GM12878 (cell line): ENCODE data around the gene NAB1.
"Not testable (repeated sequence)": the region's sequence is repeated elsewhere in the genome, so short reads cannot be mapped to it uniquely, and the experiment has no call there.

Experiments used
- BCL3 ChIP-seq: IDR thresholded peaks from 2 replicates; pipeline ENCODE4 v1.6.1; 2011; ENCODE audit warnings: borderline replicate concordance, low read depth, mild to moderate bottlenecking, moderate library complexity, low read length; ENCODE audit not compliant: insufficient read depth, poor library complexity, severe bottlenecking
- CTCF ChIP-seq, 3 experiments: IDR thresholded peaks in 2 of 3; conservative IDR thresholded peaks in 1 of 3; 2 replicates each; pipeline ENCODE4 v1.5.1; 2011; ENCODE audit warnings: low read depth in 3 of 3, low read length in 3 of 3, mild to moderate bottlenecking in 3 of 3, control low read depth in 2 of 3, moderate library complexity in 2 of 3, inconsistent platforms in 1 of 3, mixed read lengths in 1 of 3; ENCODE audit not compliant: control insufficient read depth in 2 of 3, insufficient read depth in 1 of 3; ENCODE audit errors: extremely low read depth in 1 of 3
- EGR1 ChIP-seq, 2 experiments: IDR thresholded peaks; 1 replicate in 1 of 2; 2 replicates in 1 of 2; pipeline ENCODE4 v1.6.1; 2011 to 2012; ENCODE audit warnings: low read depth in 2 of 2, low read length in 2 of 2, borderline replicate concordance in 1 of 2, mild to moderate bottlenecking in 1 of 2, moderate library complexity in 1 of 2
- EP300 ChIP-seq, 2 experiments: fragments of 150-350 bp in 1 of 2; IDR thresholded peaks; 2 replicates each; pipeline ENCODE4 v1.6.1; 2011 to 2012; ENCODE audit warnings: low read depth in 2 of 2, low read length in 2 of 2, borderline replicate concordance in 1 of 2, improper control_type of control experiment in 1 of 2, inconsistent platforms in 1 of 2; ENCODE audit not compliant: control insufficient read depth in 1 of 2
- EZH2 ChIP-seq: IDR thresholded peaks from 2 replicates; pipeline ENCODE4 v1.6.1; 2012; ENCODE audit warnings: low read depth, mild to moderate bottlenecking, control low read depth, inconsistent platforms, low read length, borderline replicate concordance; ENCODE audit not compliant: control insufficient read depth
- KDM1A ChIP-seq: fragments of 200-600 bp; sonication (generic); IDR thresholded peaks from 2 replicates; pipeline ENCODE4 v1.6.1; 2016; ENCODE audit warnings: borderline replicate concordance
- NR2C1 ChIP-seq: fragments of 450-650 bp; IDR thresholded peaks from 2 replicates; pipeline ENCODE4 v1.6.1; 2017; ENCODE audit warnings: antibody characterized with exemption, mild to moderate bottlenecking, moderate library complexity
- POLR2A ChIP-seq: IDR thresholded peaks from 2 replicates; pipeline ENCODE4 v1.6.1; 2011; ENCODE audit warnings: low read depth, mild to moderate bottlenecking, low read length
- POLR2AphosphoS5 ChIP-seq: IDR thresholded peaks from 2 replicates; pipeline ENCODE4 v1.6.1; 2011; ENCODE audit warnings: mild to moderate bottlenecking, low read length, inconsistent platforms
- RELA ChIP-seq: fragments of 450-650 bp; IDR thresholded peaks from 2 replicates; pipeline ENCODE4 v1.8.0; 2014; ENCODE audit warnings: borderline replicate concordance; ENCODE audit not compliant: partially characterized antibody
- SIX5 ChIP-seq: IDR thresholded peaks from 2 replicates; pipeline ENCODE4 v1.6.1; 2011; ENCODE audit warnings: mild to moderate bottlenecking, low read depth, low read length, moderate library complexity; ENCODE audit not compliant: severe bottlenecking
- SKIL ChIP-seq: fragments of 450-650 bp; IDR thresholded peaks from 2 replicates; pipeline ENCODE4 v1.6.1; 2017; ENCODE audit warnings: mild to moderate bottlenecking, low read depth, inconsistent platforms; ENCODE audit not compliant: poor library complexity, severe bottlenecking
- STAT1 ChIP-seq: fragments of 450-650 bp; conservative IDR thresholded peaks from 2 replicates; pipeline ENCODE4 v1.6.1; 2014; ENCODE audit warnings: antibody characterized with exemption, mild to moderate bottlenecking
- USF1 ChIP-seq: IDR thresholded peaks from 2 replicates; pipeline ENCODE4 v1.6.1; 2011; ENCODE audit warnings: borderline replicate concordance, low read depth, mild to moderate bottlenecking, moderate library complexity, mixed read lengths, low read length; ENCODE audit not compliant: insufficient read depth; ENCODE audit errors: extremely low read length

GRCh38 chr2:190608863-190609262, 40.0 kb upstream of the NAB1 start:
- TF ChIP-seq USF1; KDM1A; POLR2A; SKIL; STAT1; POLR2AphosphoS5; NR2C1; EP300 (IDR thresholded peaks at IDR 0.05; ENCODE audit: borderline replicate concordance in 1 of 2, control insufficient read depth in 1 of 2, low read depth in 2 of 2, low read length in 2 of 2); EGR1 (IDR thresholded peaks at IDR 0.05; ENCODE audit: borderline replicate concordance in 1 of 2, low read depth in 2 of 2, low read length in 2 of 2); CTCF (IDR thresholded peaks at IDR 0.05 in 2 of 3, conservative IDR thresholded peaks at IDR 0.05 in 1 of 3; ENCODE audit: control insufficient read depth in 2 of 3, extremely low read depth in 1 of 3, insufficient read depth in 1 of 3, low read depth in 3 of 3, low read length in 3 of 3); BCL3; SIX5; RELA; EZH2: not testable (repeated sequence)
